IPS-NIHi7 (cell line): ENCODE measurements around the gene SDSL.

Experiments used
- DNase-seq: peaks from one replicate; pipeline ENCODE4 v3.0.0; 2012; ENCODE audit warnings: mixed read lengths; ENCODE audit errors: extremely low spot score

The SDSL gene

DNA sequence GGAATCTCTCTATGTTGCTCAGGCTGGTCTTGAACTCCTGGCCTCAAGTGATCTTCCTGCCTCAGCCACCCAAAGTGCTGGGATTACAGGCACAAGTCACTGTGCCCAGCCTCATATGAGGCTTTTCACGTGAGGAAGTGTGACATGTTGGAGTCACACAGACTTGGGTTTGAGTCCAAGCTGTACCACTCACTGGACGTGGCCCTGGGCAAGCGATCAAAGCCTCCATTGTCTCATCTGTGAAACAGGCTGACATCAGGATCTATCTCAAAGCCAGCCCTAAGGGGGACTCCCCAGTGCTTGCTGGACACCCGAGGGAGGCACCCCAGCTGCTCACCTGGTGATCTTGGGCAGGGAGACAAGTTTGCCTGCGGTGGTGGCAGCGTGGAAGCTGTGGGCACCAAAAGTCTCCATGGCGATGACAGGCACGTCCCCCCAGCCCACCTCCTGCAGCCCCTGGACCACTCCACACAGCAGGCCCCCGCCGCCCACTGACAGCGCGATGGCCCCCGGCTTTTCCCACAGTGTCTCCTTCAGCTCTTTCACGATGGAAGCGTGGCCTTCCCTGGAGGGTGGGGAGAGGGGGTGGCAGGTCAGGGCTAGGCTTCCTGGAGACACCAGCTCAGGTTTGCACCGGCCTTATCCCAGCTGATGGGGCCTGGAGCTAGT lies 25.2 kb upstream of the SDSL start:
- DNase-seq: no peak

DNA sequence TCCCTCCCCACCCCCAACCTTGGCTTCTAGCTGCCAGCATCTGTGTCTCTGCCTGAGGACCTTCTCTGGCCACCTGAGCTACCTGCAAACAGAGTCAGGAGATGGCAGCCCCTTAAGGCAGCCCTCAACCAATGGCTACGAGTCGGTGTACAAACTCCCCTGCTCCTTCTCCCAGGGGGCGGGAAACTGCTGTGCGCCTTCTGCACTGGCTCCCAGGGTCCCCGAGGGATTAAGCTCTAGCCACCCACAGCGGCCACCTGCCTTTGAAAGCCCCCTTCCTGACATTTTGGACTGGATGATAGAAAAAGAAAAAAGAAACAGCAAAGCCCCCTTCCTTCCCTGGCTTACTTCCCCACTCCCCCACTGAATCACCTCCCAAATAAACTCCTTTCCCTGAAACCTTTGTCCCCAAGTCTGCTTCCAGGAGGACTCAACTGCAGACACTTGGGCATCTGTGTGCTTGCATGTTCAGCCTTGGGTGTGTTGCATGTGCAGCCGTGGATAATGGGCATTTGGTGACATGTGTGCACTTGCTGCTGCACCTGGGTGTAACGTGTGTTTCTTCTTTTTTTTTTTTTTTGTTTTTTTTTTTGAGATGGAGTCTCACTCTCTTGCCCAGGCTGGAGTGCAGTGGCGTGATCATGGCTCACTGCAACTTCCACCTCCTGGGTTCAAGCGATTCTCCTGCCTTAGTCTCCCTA lies 24.5 kb upstream of the SDSL start:
- no peak for DNase-seq

DNA sequence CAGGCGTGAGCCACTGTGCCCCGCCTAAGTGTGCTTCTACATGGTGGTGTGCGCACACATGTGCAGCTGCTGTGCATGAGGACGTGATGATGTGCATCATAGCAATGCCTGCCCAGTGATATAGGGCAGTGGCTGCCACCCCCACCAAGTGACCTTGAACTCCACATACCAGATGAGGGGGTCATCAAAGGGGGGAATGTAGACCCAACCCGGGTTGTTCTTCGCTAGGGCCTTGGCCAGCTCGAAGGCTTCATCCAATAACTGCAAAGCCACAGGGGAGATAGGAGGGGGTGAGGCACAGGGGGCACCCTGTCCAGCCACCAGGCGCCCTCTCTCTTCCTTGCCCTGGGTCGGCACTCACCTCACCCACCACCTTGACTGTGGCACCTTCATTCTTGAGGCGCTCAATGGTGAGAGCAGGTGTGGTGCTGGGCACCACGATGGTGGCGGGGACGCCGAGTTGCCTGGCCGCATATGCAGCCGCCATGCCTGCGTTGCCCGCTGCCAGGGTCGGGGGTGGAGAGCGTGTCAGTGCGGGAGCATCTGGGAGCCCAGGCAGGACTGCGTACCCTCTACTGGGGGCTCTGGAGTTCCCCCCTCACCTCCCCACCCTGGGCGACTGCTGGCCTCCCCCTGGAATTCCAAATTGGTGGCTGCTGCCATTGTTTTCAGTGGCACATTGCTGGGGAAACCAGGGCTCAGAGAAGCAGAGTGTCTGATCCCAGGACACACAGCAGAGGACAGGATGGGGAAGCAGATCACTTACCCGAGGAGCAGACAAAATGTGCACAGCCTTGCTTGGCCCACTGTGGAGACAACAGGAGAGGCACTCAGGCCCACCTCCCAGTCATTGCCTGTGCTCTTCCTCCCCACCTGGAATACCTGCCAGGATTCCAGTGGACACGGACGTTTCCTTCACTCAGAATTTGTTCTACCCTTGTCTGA lies 23.6 kb upstream of the SDSL start:
- no peak for DNase-seq

DNA sequence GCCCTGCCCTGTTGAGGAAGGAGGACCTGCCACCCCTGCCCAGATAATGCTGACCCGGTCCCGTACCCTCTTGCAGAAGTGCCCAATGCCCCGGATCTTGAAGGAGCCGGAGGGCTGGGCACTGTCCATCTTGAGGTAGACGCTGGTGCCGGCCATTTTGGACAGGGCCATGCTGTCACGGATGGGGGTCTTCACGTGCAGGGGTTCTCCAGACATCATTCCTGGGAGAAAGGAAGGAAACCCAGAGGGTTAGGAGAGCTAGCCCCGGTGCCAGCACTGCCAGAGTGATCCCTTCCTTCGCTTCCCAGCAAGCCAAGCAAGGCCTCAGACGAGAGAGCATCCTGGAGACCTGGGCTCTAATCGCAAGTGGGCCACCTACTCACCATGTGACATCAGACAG lies 22.7 kb upstream of the SDSL start:
- no peak for DNase-seq

DNA sequence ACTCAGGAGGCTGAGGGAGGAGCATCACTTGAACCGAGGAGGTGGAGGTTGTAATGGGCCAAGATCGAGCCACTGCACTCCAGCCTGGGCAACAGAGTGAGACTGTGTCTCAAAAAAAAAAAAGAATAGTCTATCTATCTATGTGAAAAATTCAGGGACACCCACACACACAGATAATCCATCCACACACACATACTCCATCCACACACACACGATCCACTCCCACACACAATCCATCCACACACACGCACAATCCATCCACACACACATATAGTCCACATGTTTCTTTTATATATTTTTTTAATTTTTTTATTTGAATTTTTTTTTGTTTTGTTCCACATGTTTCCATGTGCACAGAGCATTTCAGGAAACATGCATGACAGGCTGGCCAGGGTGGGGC lies 21.8 kb upstream of the SDSL start:
- no peak for DNase-seq

DNA sequence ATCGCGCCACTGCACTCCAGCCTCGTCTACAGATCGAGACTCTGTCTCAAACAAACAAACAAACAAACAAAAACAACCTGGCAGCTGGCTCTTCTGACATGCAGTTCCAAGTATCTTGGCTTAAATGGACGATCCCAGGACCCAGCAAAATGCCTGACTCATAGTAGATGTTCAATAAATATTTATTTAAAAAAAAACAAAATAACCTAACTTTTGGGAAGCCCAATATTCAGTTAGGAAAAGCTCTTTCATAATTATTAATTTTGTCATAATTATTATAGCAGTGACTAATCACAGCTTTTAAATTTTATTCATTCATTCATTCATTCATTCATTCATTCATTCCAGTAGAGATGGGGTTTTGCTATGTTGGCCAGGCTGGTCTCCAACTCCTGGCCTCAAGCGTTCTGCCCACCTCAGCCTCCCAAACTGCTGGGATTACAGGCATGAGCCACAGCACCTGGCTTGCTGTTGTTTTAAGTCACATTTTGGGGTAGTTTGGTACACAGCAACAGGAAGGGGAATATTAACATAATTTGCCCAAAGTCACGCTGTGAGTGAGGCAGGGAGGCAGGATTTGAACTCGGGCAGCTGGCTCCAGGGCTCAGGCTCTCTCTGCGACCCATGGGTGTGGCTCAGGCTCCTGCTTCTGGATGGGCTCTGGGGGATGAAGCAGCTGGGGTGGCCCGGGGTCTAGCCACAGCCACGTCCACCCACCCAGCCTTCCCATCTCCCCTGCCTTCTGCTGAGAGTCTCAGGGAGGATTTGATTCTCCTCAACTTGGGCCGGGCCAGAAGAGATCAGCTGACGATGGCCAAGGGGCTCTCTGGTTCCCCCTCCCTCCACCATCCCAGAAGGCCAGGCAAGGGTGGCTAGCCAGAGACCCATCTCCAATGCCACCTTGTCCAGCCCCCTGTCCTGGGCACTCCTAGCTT lies 20.8 kb upstream of the SDSL start:
- DNase-seq: no peak

DNA sequence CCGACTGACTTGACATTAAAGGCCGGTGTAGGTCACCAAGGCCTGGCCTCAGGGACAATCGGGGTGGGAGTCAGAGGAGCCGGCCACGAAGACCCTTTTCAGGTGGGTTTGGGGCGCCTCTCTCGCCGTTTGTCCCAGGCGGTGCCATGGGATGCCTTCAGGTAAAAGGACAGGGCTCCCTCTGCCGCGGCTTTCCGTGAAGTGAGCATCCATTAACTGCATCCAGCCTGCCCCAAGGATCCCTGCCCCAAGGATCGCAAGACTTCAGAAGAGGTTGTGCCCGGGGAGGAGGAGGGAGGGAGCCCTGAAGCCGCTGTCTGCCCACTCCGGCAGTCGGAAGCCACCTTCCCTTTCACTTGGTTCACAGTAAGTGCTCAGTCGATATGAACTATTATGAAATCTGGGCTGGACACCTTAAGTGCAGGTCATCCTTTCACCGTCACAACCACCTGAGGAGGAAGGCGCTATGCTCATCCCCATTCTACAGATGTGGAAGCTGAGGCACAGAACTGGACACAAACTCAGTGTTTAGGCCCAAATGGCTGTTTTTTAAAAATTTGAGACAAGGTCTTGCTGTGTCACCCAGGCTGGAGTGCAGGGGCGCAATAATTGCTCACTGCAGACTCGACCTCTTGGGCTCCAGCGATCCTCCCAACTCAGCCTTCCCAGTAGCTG lies 19.5 kb upstream of the SDSL start:
- DNase-seq: no peak

DNA sequence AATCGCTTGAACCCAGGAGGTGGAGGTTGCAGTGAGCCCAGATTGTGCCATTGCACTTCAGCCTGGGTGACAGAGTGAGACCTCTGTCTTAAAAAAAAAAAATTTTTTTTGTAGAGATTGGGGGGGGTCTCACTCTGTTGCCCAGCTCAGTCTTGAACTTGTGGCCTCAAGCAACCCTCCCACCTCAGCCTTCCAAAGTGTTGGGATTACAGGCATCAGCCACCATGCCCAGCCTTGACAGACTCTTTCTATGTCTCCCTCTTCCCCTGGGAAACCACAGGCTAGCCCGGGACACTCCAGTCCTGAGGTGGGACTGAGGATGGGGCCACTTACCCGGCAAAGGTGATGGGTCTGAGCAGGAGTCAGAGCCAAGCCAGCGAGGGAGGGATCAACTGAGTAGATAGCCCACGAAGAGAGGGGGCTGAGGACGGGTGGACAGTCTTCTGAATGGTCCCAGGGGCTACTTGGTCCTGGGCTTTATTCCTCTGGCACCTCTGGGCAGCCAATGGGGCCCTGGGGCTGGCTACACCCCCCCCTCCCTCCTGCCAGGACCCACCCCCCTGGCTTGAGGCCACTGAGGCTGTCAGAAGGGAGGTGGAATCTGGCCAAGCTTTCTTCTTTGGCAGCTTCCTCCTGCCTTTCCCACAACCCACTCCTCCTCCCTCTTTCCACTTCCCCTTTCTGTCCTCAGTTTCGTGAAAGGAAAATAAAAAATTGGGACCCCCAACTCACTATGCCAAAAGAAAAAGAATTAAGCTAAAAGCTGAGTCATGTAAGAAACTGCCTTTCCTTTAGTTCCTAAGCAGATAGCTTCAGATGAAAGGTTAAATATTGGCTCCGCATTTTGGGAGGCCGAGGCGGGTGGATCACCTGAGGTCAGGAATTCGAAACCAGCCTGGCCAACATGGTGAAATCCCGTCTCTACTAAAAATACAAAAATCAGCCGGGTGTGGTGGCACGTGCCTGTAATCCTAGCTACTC lies 18.5 kb upstream of the SDSL start, which contains the start of gene SDS:
SDS (minus strand) TSS at position 453 of the 981 bp plus-strand sequence. CDS start 4,179 bp downstream, outside the sequence.
- DNase-seq: no peak

DNA sequence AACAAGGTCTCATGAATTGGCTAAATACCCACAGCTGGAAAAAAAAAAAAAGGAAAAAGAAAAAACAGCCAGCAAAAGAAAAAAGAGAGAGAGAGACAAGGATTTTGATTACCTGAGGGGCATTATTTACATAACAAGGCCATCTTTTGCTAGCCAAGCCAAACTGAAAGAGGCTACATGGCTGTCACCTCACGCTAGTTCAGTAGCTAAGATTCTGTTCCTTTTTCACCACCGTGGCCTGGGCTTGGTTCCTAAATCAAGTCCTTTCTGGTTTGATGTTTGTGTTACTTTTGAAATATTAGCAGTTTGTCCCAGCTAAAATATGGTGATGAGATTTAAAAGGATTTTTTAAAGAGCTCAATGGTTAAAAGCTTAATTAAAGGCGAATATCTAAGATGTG lies 16.5 kb upstream of the SDSL start:
- no peak for DNase-seq

DNA sequence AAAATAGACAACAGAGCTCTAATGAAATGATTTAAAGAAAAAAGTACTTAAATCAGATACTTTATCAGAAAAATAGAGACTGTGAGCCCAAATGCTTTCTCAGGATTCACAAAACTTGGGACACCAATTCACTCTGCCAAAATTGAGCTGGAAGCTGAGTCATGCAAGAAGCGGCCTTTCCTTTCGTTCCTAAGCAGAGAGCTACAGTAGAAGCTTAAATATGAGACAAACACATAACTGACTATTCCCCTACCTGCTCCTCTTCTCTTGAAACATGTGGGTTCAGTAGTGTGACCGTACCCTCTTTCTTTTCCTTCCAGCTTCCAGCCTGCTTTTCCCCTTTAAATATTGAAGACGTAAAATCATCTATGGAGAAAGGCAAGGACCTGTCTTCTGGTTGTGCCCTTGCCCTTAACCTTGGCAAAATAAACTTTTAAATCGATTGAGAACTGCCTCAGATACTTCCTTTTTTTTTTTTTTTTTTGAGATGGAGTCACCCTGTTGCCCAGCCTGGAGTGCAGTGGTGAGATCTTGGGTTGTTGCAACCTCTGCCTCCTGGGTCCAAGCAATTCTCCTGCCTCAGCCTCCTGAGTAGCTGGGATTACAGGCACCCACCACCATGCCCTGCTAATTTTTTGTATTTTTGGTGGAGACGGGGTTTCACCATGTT lies 14.1 kb upstream of the SDSL start:
- no peak for DNase-seq

DNA sequence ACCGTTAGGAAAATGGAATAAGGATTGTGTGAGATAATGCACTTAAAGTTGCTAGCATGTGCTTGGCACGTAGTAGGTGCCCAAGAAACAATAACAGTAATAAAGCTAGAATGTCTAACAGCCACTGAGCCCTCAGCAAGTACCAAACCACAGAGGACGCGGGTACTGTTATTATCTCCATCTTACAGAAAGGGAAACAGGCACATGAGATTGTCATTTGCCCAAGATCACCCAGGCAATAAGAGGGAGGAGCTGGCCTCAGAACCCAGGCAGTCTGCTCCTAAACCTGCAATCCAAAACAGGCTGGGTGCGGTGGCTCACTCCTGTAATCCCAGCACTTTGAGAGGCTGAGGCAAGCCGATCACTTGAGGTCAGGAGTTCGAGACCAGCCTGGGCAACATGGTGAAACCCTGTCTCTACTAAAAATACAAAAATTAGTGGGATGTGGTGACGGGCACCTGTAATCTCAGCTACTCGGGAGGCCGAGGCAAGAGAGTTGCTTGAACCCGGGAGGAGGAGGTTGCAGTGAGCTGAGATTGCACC lies 13.4 kb upstream of the SDSL start:
- DNase-seq: no peak

DNA sequence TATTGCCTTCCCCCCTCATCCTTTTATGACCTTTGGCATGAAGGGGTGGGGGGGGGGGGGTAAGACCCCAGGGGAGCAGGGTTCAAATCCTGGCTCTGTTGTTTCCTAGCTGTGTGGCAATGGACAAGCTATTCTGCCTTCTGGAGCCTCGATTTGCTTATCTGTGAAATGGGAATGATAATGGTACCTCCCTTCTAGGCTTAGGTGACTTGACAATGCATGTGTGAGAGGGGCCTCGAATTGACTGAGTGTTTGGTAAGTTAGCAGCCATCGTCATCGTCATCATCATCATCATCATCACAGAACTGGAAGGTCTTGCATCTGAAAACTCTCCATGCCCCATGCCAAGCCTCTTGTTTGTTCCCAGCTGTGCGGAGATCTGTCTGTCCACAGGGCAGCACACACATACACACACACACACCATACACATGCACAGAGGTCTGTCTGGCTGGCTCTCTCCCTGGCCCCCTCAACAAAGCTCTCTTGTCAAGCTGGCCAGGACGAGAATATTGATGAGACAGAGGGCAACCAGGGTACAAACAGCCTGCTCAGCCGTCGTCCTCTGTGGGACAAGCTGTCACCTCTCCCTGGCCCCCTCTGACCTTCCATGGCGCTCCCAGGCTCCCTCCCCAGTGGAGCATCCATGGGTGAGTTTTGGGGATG lies 12.6 kb upstream of the SDSL start:
- DNase-seq: no peak

DNA sequence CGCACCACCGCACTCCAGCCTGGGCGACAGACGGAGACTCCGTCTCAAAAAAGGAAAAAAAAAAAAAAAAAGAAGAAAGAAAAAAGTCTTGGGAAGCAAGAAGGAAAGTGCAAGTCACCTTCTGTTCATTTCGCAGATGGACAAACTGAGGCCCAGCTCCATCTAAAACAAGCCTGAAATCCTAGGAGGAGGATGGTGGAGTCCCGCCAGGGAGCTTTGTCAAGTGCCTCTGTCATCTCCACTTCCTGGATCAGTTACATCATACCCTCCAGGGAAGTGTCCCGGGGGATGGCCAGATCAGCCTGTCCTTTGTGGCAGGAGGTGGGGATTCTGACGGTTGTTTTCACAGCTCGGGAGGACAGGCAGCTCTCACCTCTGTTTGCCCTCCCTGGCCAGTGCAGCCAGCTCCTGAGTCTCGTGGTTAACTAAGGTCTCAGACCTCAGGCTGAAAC lies 8.7 kb upstream of the SDSL start:
- DNase-seq: peak; percentile 46

DNA sequence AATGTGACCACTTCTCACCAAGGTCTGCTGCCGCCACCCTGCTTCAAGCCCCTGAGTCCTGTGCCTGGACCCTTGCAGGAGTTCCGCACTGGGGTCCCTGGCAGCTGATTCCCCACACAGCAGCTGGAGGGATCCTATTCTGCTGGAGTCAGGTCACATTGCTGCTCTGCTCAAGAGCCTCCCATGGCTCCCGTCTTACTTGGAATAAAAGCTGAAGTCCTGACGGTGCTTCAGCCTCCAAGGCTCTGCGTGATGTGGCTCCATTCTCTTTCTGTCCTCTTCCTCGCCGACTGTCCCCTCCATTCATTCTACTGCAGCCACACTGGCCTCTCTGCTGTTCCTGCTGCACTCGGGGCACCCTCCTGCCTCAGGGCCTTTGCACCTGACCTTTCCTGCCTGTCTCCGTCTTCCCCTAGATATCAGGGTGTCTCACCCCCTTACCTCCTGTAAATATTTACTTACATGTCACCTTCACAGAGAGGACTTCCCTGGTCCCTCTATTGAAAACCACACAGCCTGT lies 7.6 kb upstream of the SDSL start:
- DNase-seq: no peak

DNA sequence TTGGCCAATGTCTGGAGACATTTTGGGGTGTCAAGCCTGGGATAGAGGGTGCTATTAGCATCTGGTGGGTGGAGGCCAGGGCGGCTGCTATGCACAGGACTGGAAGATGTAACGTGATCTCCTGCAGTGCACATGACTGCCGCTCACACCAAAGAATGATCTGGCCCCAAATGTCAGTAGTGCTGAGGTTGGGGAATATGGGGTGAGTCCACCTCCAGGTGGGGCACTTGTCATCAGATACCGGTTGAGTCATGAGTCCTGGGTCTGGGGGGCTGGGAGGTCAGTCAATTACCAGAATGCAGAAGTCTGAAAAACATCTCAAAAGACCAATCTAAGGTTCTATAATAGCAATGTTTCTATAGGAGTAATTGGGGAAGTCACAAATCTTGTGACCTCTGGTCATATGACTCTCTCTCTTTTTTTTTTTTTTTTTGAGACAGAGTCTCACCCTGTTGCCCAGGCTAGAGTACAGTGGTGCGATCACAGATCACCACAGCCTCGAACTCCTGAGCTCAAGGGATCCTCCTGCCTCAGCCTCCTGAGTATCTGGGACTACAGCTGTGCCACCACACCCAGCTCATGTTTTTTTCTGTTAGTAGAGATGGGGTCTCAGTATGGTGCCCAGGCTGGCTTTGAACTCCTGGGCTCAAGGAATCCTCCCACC lies 6.0 kb upstream of the SDSL start:
- DNase-seq: no peak

DNA sequence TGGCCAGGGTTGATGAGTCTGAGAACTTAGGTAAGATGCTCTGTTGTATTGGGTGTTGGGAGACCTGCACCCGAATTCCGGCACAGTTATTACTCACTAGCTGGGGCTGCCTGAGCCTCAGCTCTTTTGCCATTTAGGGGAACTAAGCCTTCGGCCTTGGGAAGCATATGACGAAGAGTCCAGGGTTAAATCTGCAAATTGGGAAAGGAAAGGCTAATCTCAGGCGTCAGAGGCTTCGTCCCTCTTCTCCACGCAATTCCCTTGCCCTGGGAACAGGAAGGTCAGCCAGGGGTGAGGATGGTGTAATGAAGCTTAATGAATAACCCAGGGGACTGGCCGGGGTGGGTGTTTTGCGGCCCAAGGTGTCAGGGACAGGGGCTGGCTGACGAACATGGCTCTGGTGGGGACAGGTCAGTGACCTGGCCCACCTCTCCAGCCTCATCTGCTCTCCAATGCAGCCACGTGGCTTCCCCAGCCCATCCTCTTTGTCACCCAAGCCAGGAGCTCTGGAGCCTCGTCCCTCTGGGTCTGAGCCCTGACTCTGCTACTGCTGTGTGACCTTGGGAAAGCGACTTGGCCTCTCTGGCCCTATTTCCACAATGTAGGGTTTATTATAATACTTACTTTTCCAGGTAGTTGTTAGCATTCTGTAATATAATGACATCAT lies 3.8 kb upstream of the SDSL start:
- DNase-seq: no peak
